Lower leg skin (tissue), 3 donors: ENCODE measurements around the gene KRTAP10-4.

Source experiments
- POLR2A ChIP-seq, 2 donors: fragments of 450-650 bp; IDR thresholded peaks; one replicate each; pipeline ENCODE4 v1.6.1; 2016 to 2017; ENCODE audit warnings: antibody characterized with exemption in 2 of 2, mild to moderate bottlenecking in 1 of 2, moderate library complexity in 1 of 2
- TF ChIP-seq, protein P1 (sequence below), 3 donors: fragments of 450-650 bp; IDR thresholded peaks; one replicate each; pipeline ENCODE4 v1.5.1; 2016; ENCODE audit warnings: antibody characterized with exemption in 3 of 3, mild to moderate bottlenecking in 3 of 3, moderate library complexity in 2 of 3

- TF ChIP-seq POLR2A (IDR thresholded peaks at IDR 0.05), result no peak
- TF ChIP-seq, protein P1, sequence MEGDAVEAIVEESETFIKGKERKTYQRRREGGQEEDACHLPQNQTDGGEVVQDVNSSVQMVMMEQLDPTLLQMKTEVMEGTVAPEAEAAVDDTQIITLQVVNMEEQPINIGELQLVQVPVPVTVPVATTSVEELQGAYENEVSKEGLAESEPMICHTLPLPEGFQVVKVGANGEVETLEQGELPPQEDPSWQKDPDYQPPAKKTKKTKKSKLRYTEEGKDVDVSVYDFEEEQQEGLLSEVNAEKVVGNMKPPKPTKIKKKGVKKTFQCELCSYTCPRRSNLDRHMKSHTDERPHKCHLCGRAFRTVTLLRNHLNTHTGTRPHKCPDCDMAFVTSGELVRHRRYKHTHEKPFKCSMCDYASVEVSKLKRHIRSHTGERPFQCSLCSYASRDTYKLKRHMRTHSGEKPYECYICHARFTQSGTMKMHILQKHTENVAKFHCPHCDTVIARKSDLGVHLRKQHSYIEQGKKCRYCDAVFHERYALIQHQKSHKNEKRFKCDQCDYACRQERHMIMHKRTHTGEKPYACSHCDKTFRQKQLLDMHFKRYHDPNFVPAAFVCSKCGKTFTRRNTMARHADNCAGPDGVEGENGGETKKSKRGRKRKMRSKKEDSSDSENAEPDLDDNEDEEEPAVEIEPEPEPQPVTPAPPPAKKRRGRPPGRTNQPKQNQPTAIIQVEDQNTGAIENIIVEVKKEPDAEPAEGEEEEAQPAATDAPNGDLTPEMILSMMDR (IDR thresholded peaks at IDR 0.05), result no peak
Observed at GRCh38 chr21:44568261-44568660, 5.3 kb upstream of the KRTAP10-4 start.
